Stimulated activated CD4-positive, alpha-beta T cell treated with anti-CD3 and anti-CD28 coated beads, TNF-alpha, amount 100 ng/mL, for 24 hours (primary cell): ENCODE results near the gene UGT3A2.
"Not testable (repeated sequence)": the region's sequence is repeated elsewhere in the genome, so short reads cannot be mapped to it uniquely, and the experiment has no call there.

Experiments
- DNase-seq, 3 experiments: peaks; one replicate each; pipeline ENCODE4 v3.0.0-alpha.2; 2020; ENCODE audit warnings: low read depth in 3 of 3

The UGT3A2 gene

GRCh38 chr5:36054647-36055046, 12.0 kb downstream of the UGT3A2 start:
- no peak for DNase-seq

GRCh38 chr5:36052538-36052937, 14.1 kb downstream of the UGT3A2 start:
- no peak for DNase-seq

GRCh38 chr5:36049949-36050348, 16.7 kb downstream of the UGT3A2 start:
- DNase-seq = no peak

- DNase-seq = no peak
Observed at GRCh38 chr5:36047384-36048160, 19.1 kb downstream of the UGT3A2 start.

DNA sequence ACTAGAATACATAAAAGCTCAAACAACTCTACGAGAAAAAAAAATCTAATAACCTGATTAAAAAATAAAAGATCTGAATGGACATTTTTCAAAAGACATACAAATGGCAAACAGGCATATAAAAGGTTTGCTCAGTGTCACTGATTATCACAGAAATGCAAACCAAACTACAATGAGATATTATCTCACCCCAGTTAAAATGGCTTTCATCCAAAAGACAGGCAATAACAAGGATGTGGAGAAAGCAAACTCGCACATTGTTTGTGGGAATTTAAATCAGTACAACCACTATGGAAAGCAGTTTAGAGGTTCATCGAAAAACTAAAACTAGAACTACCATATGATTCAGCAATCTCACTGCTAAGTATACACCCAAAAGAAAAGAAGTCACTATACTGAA, 20.8 kb downstream of the UGT3A2 start:
- DNase-seq = no peak

DNA sequence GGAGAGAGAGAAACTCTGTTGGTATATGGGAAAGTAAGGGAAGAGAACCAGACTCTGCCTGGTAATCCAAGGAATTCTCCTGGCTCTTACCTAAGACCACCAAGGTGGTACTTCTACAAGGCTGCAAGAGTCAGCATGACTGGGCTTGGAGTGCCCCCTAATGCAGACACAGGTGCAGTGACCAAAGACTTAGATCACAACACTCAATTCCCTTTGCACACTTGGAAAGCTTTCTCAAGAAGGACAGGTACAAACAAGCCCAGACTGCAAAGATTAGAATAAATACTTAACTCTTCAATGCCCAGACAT, 25.2 kb downstream of the UGT3A2 start:
- DNase-seq = no peak

DNA sequence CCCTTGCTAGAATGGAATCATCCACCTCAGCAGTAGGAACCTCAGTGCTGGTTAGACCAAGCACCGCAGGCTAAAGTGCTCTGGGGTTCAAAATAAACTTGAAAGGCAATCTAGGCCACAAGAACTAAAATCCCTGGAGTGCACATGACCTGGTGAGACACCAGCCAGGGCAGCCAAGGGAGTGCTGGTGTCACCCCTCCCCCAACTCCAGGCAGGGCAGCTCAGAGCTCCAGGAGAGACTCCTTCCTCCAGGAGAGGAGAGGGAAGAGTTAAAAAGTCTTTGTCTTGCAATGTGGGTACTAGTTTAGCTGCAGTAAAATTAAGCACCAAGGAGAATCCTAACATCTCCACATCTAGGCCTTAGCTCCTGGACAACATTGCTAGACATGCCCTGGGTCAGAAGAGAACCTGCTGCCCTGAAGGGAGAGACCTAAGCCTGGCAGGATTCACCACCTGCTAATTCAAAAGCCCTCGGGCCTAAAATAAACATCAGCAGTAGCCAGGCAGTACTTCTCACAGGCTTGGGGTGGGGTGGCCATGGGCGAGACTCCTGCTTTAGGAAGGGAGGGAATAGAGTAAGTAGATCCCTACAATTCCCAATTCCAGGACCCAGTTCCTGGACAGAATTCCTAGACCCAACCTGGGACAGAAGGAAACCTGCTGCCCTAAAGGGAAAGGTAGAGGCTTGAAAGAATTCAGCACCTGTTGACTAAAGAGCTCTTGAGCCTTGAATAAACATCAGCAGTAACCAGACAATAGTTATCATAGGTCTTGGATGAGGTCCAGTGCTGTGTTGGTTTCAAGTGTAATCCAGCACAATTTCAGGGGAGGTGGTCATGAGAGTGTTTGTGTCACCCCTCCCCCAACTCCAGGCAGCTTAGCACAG, 25.8 kb downstream of the UGT3A2 start:
- no peak for DNase-seq

DNA sequence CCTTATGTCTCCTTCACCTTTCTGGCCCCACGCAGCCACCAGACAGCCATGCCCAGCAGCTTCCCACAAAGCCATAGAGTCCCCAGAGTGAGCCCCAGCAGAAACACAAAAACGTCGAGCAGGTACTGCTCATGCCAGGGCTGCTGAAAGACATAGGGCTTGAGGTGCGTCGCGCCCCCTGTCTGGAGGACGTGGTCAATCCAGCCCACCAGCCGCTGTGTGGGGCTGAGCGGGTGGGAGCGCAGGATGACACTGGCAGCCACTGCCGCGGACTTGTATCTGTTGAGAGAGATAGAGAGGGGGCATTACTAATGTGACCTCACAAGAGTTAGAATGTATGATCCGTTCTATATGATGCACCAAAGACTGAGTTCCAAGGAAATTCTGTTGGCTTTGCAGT, 31.0 kb downstream of the UGT3A2 start:
- no peak for DNase-seq

DNA sequence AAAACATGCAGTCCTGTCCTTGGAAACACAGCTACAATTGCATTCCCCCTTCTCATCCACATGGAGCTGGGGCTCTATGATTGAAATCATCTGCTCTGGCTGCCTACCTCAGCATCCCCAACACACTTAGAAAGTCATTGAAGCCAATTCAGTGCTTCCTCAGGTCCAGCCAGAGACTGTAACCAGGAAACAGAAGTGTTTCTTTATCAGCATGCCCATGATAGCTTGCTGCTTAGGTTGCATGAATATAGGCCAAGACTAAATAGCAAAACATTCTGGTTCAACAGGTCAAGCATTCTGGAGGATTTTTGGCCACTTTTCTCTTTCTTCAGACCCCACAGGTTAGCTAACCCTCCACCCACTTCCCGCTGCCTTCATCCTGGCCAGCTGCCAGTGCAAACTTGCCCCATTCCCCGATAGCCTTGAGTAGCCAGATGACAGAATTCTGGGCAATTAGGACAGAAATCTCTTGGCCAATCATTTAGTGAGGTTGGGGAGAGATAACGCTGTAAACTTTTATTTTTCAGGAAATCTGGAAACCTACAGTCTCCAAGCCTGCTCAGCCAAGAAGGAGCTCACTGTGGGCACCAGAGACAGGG, 32.0 kb downstream of the UGT3A2 start:
- DNase-seq = not testable (repeated sequence)

DNA sequence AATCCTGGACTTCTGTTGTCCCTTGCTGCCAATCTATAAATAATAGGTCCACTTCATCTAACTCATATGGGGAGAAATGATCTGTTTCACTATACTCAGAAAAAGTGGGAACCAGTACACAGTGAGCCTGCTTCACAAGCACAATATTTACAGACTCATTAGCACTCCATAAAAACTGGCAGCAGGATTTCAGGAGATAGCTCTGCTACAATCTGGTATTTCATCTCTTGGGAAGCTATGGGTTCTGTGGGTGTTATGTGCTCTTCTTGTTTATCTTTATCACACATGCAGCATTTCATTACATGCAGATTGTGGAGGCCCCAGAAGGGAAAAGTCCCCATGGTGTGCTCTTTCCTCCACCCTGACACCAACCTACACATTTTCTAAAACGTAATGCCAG, 33.2 kb downstream of the UGT3A2 start:
- DNase-seq = no peak

DNA sequence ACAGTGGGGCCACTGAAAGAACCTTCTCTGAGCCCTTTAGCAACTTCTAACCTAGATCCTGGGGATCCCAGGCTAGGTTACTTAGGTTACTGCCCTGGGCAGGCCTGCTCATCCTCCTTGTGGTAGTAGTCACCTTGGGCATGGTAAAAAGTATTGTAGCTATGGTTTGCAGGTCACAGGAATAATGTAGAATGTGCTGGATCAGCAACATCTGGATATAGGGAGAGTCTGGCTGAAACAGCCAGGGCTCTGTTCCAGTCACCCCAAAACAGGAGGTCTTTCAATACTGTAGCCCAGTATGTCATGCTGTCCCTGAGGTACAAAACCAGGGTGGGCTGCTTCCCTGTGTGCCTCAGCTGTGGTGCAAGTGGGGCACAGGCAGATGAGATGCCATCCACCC, 33.6 kb downstream of the UGT3A2 start:
- DNase-seq = no peak

DNA sequence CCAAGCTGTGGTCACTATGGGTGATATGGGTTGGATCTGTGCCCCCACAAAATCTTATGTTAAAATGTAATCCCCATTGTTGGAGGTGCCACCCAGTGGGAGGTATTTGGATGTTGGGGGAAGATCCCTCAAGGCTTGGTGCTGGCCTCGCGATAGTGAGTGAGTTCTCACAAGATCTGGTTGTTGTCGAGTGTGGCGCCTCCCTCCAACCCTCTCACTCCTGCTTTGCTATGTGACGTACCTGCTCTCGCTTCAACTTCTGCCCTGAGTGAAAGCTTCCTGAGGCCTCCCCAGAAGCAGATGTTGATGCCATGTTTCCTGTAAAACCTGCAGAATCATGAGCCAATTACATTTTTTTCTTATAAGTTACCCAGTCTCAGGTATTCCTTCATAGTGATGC, 35.5 kb downstream of the UGT3A2 start:
- no peak for DNase-seq

DNA sequence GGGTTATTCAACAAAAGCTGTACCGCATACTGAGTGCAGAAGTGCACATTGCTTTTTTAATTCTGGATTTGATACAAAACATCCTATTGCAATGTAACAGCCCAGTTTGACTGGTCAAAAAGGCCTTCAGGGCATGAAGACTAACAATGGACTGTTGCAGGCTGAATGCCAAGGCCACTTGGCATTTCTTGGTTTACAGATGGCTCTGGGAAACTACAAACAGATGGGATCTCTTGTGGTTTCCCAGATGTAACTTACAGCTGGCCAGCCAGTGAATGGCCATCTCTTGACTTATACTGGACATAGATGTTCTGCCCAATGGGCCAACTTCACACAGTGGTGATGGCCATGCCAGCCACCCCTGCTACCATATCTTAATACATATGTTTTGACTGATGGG, 36.8 kb downstream of the UGT3A2 start:
- DNase-seq = no peak

DNA sequence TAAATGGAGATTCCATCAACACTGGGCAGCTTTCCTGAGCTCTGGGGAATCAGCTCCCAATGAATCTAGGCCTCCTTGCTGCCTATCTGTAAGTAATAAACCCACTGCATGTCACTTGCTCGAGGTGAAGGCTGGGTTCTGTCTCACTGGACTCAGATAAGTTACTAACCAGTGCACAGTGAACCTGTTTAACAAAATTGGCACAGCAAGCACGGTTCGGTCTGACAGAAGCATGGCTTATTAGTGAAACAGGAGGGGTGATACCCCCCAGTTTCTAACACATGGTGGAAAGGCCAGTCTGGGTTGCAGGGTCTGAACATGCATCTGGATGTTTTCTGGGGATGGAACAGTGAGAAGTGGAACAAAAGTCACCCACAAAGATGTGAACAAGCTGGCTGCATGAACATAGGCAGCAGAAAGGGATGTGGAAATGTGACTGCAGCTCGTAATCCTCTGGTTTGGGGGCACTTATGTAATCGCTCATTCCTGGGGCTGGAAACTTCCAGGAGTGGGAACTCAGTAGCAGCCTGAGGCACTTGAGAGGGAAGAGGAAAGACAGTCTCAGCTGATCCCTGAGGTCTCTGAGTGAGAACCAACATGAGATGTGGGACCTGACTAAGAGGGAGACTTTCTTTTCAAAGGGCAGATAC, 37.7 kb downstream of the UGT3A2 start:
- DNase-seq = no peak

DNA sequence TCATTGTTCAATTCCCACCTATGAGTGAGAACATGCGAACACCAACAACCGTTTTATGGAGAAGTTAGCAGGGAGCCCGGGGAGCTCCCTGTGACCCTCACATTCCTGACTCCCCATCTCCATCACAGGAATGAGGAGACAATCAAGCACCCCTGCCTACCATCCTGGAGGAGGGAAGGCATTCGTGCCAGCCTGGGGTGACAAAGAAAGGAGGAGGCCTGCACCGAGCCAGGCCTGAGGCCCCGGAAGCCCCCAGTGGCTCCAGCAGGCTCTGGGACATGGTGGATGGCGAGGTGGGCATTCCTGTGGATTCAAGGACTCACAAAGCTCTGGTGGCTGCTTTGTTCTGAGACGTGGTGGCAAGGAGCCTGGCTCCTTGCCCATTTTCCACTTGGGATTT, 39.0 kb downstream of the UGT3A2 start:
- no peak for DNase-seq

DNA sequence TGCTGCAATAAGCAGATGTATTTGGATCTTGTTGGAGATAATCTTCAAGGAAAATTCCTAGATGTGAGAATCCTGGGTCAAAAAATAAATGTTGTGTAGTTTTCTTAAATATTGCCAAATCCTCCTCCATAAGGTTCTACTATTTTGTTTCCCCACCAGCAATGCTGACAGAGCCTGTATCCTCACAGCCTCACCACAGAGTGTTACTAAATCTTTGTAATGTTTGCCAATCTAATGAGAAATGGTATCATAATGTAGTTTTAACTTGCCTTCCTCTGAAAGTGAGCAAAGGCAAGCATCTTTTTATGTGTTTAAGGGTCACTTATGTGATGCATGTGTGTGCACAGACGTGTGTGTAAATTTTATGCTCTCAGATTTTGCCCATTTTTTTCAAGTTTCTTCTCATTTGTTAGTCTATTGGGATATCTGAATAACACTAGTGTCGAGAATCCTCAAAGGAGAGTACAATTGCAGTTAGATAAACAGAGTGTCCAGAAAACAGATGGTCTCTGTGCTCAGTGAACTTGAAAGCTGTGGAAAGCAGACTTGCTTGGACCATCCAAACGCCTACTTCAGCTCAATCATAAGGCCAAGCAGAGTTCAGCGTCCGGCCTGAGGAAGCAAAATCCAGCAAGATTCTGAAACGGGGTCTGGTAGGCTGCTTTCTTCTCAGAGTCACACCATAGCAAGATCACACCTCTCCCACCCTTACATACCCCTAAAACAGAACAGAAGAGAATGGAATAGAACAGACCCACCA, 39.8 kb downstream of the UGT3A2 start:
- no peak for DNase-seq

- not testable (repeated sequence) for DNase-seq
Observed at GRCh38 chr5:36022246-36022645, 44.4 kb downstream of the UGT3A2 start.

DNA sequence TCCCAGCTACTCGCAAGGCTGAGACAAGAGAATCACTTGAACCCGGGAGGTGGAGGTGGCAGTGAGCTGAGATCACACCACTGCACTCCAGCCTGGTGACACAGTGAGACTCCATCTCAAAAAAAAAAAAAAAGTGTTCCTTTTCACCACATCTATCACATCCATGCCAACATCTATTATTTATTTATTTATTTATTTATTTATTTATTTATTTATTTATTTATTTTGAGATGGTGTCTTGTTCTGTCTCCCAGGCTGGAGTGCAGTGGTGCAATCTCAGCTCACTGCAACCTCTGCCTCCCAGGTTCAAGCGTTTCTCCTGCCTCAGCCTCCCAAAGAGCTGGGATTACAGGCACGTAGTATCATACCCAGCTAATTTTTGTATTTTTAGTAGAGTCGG, 47.1 kb downstream of the UGT3A2 start:
- not testable (repeated sequence) for DNase-seq

DNA sequence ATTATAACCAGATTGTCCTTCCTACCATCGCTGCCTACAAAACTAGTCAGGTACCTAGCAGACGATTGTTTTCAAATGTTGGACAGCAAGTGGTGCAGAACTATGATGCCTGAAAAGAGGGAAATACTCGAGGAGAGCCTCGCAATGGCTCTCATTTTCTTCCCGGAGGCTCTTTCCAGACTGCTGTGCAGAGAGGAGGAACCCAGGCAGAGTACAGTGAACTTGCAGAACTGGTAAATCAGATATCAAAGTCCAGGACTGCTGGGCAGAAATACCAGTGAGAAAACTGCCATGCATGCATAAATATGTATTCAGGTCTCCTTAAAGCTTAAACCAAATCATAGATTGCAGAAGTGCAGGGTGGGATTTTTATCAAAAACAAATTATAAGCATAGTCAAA, 49.1 kb downstream of the UGT3A2 start:
- no peak for DNase-seq

GRCh38 chr5:36017004-36017403, 49.7 kb downstream of the UGT3A2 start:
- no peak for DNase-seq

DNA sequence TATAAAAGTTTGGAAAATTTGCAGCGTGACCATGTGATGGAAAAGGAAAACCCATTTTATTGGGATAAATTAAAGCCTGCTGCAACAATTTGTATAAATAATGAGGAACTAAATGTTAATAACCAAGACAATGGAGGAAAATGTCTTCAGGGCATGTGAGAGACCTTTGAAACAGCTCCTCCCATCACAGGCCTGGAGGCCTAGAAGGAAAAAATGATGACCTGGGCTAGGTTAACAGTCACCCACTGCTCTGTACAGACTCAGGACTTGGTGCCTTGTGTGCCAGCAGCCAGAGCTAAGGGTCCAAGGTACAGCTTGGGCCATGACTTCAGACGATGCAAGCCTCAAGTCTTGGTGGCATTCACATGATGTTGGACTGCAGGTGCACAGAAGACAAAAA, 53.5 kb downstream of the UGT3A2 start:
- no peak for DNase-seq

- DNase-seq = no peak
Observed at GRCh38 chr5:36009698-36010097, 57.0 kb downstream of the UGT3A2 start.
